ENCODE measurements around the gene AP1S1.

The AP1S1 gene

GRCh38 chr7:101185258-101185839 lies 31.1 kb downstream of the AP1S1 start:
- in situ Hi-C loops (cut with HindIII; ENCODE audit: low sequenced_read_pairs) = no loop called here
- no peak for TF ChIP-seq CTCF (IDR thresholded peaks at IDR 0.05; ENCODE audit: low read depth, low read length, missing control alignments)
- no peak for DNase-seq (ENCODE audit: low read depth)
- H3K4me3 ChIP-seq (ENCODE audit: low read depth, low read length) = no peak overlapping the region

GRCh38 chr7:101186194-101186593 lies 31.9 kb downstream of the AP1S1 start:
- no peak for TF ChIP-seq CTCF (IDR thresholded peaks at IDR 0.05; ENCODE audit: low read depth, low read length, missing control alignments)
- H3K4me3 ChIP-seq (ENCODE audit: low read depth, low read length) = no peak overlapping the region
- DNase-seq (ENCODE audit: low read depth) = no peak
- in situ Hi-C loops (cut with HindIII; ENCODE audit: low sequenced_read_pairs) = no loop called here

- in situ Hi-C loops (cut with HindIII; ENCODE audit: low sequenced_read_pairs) = no loop called here
- DNase-seq (ENCODE audit: low read depth) = no peak
- no peak overlapping the region for H3K4me3 ChIP-seq (ENCODE audit: low read depth, low read length)
- no peak for TF ChIP-seq CTCF (IDR thresholded peaks at IDR 0.05; ENCODE audit: low read depth, low read length, missing control alignments)
Measured at GRCh38 chr7:101186844-101187428, 32.7 kb downstream of the AP1S1 start.

- in situ Hi-C loops (cut with HindIII; ENCODE audit: low sequenced_read_pairs) = no loop called here
- no peak for TF ChIP-seq CTCF (IDR thresholded peaks at IDR 0.05; ENCODE audit: low read depth, low read length, missing control alignments)
- H3K4me3 ChIP-seq (ENCODE audit: low read depth, low read length) = no peak overlapping the region
- no peak for DNase-seq (ENCODE audit: low read depth)
Measured at GRCh38 chr7:101189109-101189508, 34.8 kb downstream of the AP1S1 start.

GRCh38 chr7:101195884-101196283 lies 41.6 kb downstream of the AP1S1 start:
- TF ChIP-seq CTCF (IDR thresholded peaks at IDR 0.05; ENCODE audit: low read depth, low read length, missing control alignments) = no peak

GRCh38 chr7:101197991-101198390 lies 43.7 kb downstream of the AP1S1 start:
- DNase-seq (ENCODE audit: low read depth) = no peak
- no peak for TF ChIP-seq CTCF (IDR thresholded peaks at IDR 0.05; ENCODE audit: low read depth, low read length, missing control alignments)
- in situ Hi-C loops (cut with HindIII; ENCODE audit: low sequenced_read_pairs) = no loop called here
- H3K4me3 ChIP-seq (ENCODE audit: low read depth, low read length) = no peak overlapping the region

More at GRCh38 chr7:101195884-101196283, 41.6 kb downstream of the AP1S1 start:
- in situ Hi-C loops (cut with HindIII; ENCODE audit: low sequenced_read_pairs) = no loop called here
- no peak for DNase-seq (ENCODE audit: low read depth)
- H3K4me3 ChIP-seq (ENCODE audit: low read depth, low read length) = no peak overlapping the region

Data from astrocyte of the cerebellum (primary cell).